ENCODE results near the gene CYTH1.

Gene CYTH1

DNA sequence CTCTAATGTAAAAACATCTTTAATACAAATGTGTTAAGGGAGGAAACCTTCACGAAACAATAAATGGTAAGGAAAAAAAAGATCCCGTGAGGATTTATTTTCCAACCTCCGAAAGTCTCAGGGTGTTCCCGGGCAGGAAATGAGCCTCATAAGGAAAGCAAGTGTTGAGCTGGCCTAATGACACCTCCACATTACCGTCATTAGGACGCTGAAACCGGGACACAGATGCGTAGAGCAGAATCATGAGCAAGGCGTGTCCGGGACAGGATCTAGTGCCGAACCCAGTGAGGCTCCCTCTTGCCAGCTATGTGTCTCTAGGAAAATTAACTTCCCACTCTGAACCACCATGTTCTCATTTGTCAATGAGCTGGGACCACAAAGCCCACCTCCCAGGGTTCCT lies 22.7 kb upstream of the CYTH1 start:
- TF ChIP-seq, protein P1, sequence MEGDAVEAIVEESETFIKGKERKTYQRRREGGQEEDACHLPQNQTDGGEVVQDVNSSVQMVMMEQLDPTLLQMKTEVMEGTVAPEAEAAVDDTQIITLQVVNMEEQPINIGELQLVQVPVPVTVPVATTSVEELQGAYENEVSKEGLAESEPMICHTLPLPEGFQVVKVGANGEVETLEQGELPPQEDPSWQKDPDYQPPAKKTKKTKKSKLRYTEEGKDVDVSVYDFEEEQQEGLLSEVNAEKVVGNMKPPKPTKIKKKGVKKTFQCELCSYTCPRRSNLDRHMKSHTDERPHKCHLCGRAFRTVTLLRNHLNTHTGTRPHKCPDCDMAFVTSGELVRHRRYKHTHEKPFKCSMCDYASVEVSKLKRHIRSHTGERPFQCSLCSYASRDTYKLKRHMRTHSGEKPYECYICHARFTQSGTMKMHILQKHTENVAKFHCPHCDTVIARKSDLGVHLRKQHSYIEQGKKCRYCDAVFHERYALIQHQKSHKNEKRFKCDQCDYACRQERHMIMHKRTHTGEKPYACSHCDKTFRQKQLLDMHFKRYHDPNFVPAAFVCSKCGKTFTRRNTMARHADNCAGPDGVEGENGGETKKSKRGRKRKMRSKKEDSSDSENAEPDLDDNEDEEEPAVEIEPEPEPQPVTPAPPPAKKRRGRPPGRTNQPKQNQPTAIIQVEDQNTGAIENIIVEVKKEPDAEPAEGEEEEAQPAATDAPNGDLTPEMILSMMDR (IDR thresholded peaks at IDR 0.05; ENCODE audit: low read depth, low read length) = no peak
- DNase-seq = no peak
- no peak overlapping the region for H3K27ac ChIP-seq
- peaks cover 86% of the 10 kb centered on the region for H3K36me3 ChIP-seq
- H3K4me3 ChIP-seq (ENCODE audit: low read depth, low read length) = no peak overlapping the region
- H3K27me3 ChIP-seq (ENCODE audit: insufficient read depth, low read depth, severe bottlenecking) = no peaks in the 10 kb centered on the region
- no peaks in the 10 kb centered on the region for H3K9me3 ChIP-seq (ENCODE audit: severe bottlenecking)

DNA sequence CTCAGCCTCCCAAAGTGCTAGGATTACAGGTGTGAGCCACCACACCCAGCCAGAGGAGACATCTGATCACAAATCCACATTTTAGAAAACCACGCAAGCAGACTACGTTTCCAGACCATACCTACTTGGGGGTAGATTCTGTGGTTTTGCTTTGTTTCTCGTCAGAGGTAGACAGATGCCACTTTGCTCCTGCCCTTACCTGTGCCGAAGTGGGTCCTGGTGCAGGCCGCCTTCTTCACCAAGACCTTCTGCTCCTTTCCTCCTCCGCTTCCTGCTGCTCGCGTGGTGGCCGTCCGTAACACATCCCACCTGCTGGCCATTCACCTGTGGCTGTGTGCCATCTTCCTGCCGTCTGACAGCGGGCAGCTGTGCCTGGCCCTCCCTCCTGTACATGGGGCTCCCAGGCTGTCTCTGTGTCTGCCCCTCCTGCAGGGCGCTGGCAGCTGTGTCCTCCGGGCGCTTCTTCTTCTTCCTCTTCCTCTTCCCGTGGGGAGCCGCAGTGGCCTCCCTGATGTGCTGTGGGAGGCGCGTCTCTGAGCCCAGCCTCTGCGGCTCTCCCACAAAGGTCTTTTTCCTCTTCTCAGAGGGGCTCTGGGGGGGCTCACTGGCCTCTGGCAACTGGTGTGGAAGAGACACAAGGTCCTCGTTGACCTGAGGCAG lies 21.2 kb upstream of the CYTH1 start:
- no peak for DNase-seq
- Histone ChIP-seq H3K27me3 (ENCODE audit: insufficient read depth, low read depth, severe bottlenecking) (no peaks in the 10 kb centered on the region), H3K4me3 (ENCODE audit: low read depth, low read length) (no peak overlapping the region), H3K9me3 (ENCODE audit: severe bottlenecking) (no peaks in the 10 kb centered on the region), H3K27ac (no peak overlapping the region), H3K36me3 (peaks cover 85% of the 10 kb centered on the region)
- TF ChIP-seq, protein P1 (IDR thresholded peaks at IDR 0.05; ENCODE audit: low read depth, low read length) = no peak

DNA sequence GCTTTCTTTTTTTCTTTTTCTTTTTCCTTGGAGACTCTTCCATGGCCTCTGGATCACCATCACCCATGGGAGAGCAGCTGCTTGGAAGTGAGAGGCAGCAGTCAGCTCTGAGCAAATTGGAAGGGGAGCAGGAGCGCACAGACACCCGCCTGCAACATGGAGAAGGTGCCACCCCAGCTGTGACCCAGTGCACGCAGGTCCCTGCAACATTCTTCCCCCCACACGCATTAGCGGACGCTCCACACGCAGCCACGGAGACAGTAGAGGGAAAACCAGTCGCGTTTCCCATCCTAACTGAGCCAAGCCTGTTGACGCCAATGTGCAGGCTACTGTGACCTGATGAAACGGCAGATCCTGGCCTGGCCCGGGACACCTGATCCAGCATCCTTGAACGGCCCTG lies 20.4 kb upstream of the CYTH1 start:
- H3K4me3 ChIP-seq (ENCODE audit: low read depth, low read length) = no peak overlapping the region
- DNase-seq = no peak
- peaks cover 85% of the 10 kb centered on the region for H3K36me3 ChIP-seq
- H3K27ac ChIP-seq = no peak overlapping the region
- TF ChIP-seq, protein P1 (IDR thresholded peaks at IDR 0.05; ENCODE audit: low read depth, low read length) = no peak
- H3K27me3 ChIP-seq (ENCODE audit: insufficient read depth, low read depth, severe bottlenecking) = no peaks in the 10 kb centered on the region
- H3K9me3 ChIP-seq (ENCODE audit: severe bottlenecking) = no peaks in the 10 kb centered on the region

DNA sequence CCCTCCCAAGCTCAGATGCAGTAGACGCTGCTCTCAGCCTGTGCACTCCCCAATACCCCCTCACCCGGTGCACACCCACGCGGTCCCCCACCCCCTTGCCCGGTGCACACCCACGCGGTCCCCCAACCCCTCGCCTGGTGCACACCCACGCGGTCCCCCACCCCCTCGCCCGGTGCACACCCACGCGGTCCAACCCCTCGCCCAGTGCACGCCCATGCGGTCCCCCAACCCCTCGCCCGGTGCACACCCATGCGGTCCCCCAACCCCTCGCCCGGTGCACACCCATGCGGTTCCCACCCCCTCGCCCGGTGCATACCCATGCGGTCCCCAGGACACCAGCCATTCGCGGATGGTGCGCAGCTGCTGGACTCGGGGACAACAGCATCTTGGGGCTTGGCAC lies 19.9 kb upstream of the CYTH1 start:
- peaks cover 85% of the 10 kb centered on the region for H3K36me3 ChIP-seq
- no peaks in the 10 kb centered on the region for H3K27me3 ChIP-seq (ENCODE audit: insufficient read depth, low read depth, severe bottlenecking)
- H3K4me3 ChIP-seq (ENCODE audit: low read depth, low read length) = no peak overlapping the region
- no peak for DNase-seq
- no peaks in the 10 kb centered on the region for H3K9me3 ChIP-seq (ENCODE audit: severe bottlenecking)
- H3K27ac ChIP-seq = no peak overlapping the region
- TF ChIP-seq, protein P1 (IDR thresholded peaks at IDR 0.05; ENCODE audit: low read depth, low read length) = no peak

DNA sequence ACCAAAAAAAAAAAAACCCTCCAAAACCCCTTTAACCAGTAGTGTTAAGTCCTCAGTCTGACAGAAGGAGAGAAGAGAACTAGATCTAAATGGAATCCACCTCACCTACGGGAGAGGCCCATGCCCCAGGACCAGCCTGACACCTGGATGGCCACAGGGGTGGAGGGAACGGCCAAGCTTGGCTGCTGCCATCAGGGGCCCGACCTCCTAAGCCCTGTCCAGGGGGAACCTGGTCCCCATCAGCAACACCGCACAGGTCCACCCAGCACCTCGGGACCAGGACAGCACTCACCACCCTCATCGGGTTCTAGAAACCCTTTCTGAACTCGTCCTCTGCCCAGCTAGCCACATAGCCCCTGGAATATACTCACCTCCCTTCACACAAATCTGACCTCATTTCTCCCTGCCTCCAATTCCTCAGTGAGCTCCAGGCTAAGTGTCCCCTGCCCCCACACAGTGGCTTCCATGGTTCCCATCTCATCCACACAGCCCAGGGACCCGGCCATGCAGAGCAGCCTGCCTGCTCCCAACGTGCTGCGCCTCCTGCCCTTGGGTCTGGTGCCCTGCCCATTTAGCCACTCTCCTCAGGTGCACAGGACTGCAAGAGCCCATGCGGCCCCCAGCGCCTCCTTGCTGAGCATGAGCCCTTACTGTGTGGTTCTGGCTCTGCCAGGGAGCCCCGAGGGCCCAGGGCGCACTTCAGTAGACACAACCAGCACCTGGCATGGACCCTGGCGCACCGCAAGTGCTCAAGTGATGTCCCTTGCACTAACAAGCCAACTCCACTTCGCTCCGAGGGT lies 18.3 kb upstream of the CYTH1 start:
- H3K9me3 ChIP-seq (ENCODE audit: severe bottlenecking) = no peaks in the 10 kb centered on the region
- H3K4me3 ChIP-seq (ENCODE audit: low read depth, low read length) = no peak overlapping the region
- H3K27ac ChIP-seq = no peak overlapping the region
- TF ChIP-seq, protein P1 (IDR thresholded peaks at IDR 0.05; ENCODE audit: low read depth, low read length) = no peak
- no peak for DNase-seq
- H3K36me3 ChIP-seq = peaks cover 85% of the 10 kb centered on the region
- no peaks in the 10 kb centered on the region for H3K27me3 ChIP-seq (ENCODE audit: insufficient read depth, low read depth, severe bottlenecking)
